ENCODE results near the gene FMNL1.

DNA sequence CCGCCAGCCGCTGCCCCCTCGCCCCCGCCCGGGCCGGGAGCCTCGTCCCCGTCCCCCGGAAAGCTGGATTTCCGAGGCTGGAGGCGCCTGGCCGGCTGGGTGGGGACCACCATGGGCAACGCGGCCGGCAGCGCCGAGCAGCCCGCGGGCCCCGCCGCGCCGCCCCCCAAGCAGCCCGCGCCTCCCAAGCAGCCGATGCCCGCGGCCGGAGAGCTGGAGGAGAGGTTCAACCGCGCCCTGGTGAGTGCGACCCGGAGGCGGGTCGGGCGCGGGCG is 266 bp downstream of the FMNL1 start:
- TF ChIP-seq, protein P1, sequence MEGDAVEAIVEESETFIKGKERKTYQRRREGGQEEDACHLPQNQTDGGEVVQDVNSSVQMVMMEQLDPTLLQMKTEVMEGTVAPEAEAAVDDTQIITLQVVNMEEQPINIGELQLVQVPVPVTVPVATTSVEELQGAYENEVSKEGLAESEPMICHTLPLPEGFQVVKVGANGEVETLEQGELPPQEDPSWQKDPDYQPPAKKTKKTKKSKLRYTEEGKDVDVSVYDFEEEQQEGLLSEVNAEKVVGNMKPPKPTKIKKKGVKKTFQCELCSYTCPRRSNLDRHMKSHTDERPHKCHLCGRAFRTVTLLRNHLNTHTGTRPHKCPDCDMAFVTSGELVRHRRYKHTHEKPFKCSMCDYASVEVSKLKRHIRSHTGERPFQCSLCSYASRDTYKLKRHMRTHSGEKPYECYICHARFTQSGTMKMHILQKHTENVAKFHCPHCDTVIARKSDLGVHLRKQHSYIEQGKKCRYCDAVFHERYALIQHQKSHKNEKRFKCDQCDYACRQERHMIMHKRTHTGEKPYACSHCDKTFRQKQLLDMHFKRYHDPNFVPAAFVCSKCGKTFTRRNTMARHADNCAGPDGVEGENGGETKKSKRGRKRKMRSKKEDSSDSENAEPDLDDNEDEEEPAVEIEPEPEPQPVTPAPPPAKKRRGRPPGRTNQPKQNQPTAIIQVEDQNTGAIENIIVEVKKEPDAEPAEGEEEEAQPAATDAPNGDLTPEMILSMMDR (IDR thresholded peaks at IDR 0.05), result no peak
- TF ChIP-seq EZH2phosphoT487 (IDR thresholded peaks at IDR 0.05), result no peak

All from neural progenitor cell (in vitro differentiated cells).